GM21717 (cell line): ENCODE measurements around the gene FMNL1.

ENCODE experiments used
- ATAC-seq: cut with Tn5 transposase; IDR thresholded peaks from one replicate; pipeline ENCODE4 v1.9.1; 2021; ENCODE audit warnings: mild to moderate bottlenecking, moderate library complexity; ENCODE audit not compliant: unreplicated experiment

The FMNL1 gene

DNA sequence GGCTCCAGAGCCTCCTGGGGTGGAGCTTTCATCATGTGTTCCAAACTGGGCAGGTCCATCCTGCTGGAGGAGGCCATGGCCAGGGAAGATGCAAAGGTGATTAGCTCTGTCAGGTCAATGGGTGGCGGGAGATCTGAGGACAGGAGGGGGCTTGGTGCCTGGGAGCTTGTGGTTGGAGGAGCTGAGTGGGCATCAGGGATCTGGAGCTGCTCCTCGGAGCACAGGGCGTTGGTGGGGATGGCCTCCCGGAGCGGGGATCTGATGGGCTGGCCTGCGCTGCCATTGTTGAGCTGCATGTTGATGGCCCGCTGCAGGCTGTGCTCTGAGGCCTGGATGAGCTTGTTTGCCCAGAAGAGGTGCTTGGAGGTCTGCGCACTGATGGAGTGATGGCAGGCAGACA, 33.7 kb downstream of the FMNL1 start:
- no peak for ATAC-seq

DNA sequence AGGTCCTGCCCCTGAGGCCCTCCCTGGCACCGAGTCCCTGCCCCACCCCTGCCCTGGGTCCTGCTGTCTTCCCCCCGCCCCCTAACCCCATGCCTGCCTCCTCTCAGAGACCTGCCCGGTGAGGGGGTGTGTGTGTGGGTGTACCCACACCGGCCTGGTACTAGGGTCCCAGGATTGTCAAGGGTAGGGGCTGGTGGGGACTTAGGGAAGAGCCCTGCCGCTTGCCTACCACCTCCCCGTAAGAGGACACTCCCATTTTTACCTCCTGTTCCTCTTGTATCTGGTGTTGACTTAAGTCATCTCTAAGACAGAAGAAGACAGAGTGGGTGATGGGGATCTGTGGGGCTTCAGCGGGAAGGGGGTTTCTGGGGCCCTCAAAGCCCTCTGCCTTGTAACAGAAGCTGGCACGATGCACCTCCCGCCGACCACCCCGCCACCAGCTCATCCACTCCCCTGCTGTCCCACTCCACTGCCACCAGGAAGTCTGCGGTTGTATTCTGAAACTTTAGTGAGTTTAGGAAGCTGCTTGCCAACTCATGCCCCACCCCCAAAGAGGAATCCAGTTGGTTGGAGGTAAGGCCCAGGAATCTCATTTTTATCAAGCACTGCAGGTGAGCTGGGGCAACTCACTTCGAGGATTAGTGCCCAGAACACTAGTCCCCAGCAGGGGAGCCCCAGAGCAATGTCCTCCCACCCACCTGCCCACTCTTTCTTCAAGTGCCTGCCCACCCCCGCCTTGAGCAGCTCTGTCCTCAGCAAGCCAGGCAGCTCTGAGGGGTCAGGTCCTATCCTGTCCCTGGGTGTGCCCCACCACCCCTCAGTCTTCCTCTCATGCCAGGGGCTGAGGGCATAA, 34.7 kb downstream of the FMNL1 start:
- no peak for ATAC-seq

DNA sequence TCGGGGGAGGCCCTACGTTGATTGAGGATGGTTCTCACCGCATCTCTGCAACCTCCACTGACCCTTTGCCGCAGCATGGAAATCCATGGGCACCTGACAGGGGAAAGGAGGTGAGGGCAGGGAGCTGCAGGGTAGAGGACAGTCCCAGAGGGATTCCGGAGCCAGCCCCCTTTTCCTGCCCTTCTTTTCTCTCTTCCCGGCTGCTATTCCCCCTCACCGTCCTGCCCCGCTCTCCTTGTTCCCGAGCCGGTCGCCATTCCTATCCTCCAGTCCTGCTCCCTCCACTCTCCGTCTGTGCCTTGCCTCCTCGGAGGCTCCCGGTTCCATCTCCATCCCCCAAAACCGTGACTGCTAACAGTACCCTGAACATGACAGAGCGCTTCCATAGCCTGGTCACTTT, 35.4 kb downstream of the FMNL1 start:
- ATAC-seq: no peak

DNA sequence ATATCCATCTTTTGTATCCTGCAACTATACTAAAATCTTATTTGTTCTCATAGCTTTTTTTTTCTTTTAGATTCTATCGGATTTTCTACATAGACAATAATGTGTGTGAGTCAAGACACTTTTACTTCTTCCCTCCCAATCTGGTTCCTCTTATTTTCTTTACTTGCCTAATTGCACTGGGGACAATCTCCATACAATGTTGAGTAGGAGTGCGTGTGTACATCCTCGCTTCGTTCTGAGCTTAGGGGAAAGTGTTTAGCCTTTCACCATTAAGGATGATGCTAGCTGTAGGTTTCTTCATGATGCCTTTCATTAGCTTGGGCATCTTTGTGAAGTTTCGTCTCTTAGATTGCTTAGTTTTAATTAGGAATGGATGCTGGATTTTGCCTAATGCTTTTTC, 37.3 kb downstream of the FMNL1 start:
- no peak for ATAC-seq

DNA sequence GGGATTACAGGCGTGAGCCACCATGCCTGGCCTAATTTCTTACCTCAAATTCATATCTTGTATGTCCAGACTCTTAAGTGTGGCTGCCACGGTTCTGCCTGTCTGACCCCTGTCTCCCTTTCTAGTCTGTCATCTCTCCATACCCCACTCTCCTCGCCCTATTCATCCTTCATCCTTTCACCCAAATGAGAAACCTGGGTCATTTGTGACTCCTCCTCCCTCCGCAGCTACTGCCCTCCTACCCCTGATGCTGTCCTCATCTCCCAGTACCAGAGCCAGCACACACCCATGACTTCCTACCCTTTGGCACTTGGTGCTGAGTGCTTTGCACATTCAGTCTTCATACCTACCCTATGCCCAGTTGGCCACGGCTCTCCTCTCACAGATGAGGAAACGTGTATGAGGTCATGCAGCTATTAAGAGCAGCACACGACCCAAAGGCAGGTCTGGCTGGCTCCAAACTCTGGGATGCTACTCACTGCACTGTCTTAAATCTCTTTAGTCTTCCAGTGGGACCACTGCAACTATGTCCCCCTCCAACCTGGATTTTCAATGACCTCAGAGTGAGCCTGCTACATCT, 38.6 kb downstream of the FMNL1 start:
- ATAC-seq: no peak

DNA sequence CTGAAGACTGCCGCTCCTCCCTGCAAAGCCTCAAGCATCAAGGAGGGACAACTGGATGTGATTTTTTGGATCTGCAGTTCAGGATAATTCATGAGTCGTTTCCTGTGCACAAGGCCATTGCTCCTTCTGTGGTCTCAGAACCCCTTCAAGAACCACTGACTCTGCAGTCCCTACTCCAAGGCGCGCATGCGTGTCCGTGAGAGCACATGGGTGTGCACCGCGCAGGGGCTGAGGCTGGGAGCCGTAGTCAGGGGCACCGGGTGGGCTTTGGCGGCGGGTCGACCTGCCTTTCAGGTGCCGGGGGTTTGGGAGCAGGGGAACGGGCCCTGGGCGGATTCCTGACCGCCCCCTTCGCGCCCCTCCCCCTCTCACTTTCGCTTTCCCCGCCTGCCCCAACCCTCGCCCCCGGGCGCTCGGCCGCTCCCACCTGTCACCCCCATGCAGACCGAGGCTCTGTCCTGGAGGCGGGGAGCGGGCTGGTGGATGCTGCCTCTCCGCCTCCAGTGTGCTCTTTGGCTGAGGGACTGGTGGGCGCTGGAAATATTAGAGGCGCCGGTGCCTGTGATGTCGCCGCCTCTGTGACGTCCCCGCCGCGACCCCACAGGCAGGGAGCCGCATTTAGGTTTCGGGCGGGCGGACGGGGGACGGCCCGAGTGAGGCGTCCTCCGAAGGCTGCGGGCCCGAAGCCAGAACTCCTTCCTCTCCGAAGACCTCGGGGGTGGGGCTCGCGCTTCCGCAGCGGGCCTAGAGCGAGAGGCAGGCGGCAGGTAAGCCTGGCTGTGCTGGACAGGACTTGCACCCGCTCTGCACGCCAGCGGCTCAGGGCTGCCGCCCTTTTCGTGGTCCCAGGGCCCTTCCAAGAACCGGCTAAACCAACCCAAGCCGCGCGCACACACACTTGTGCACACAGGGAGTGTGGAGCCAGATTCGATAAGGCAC, 40.2 kb downstream of the FMNL1 start, which contains the start of gene SPATA32:
TSS of gene SPATA32 (minus strand) at position 518 of the 939 bp plus-strand sequence. CDS start at position 440, 78 bp downstream.
- no peak for ATAC-seq

DNA sequence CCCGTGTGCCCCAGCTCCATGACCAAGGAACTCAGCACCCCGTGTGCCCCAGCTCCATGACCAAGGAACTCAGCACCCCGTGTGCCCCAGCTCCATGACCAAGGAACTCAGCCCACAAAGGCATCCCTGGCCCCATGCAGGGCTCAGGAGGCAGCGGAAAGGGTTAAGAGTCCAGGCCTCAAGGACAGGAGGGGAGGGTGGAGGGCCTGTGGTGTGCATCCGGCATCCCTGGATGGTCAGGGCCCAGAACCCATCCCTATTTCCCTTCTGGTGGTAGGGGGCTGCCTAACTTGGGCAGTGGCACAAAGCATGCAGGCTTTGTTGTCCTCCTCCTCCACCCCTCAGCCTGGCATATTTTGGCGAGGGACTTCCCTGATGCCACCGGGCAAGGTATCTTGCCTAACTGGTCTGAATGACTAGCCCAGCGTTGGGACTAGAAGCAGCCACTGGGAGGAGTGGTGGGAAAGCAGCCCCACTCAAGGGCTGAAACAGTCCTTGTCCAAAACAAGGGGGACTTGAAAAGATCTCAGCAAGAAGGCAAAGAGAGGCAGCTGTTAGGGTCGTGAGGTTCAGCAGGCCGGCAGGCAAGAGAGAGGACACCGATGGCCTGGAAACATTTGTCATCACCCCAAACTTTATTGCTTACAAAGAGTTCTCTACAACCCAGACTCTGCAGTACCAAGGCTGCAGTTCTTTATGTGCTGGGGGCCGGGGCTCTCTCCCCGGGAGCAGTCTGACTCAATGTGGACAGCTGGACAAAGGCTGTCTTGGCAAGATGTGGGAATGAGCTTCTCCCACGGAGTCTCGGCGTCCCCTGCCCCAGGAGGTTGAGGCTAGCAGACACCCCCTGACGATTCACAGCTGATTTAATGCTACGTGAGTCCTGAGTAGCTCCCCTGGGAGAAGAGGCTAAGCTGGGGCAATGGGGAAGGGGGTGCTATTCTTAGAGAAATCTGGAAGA, 41.1 kb downstream of the FMNL1 start:
- no peak for ATAC-seq

DNA sequence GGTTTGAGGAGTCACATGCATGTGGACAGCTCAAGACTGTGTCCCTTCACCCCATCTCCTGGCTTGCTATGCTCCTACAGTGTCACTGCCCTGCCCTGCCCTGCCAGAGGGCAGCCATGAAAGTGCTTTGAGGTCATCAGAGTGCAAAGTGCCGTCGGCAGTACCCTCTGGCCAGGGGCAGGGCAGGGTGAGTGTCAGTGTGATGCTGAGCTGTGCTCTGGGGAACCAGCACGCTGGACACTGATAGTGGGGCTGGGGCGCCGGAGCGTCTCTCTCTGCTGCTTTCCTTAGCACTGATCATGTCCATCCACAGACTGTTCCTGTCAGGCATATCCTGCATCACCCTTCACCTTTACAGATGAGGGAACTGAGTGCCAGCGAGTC, 41.8 kb downstream of the FMNL1 start:
- no peak for ATAC-seq

DNA sequence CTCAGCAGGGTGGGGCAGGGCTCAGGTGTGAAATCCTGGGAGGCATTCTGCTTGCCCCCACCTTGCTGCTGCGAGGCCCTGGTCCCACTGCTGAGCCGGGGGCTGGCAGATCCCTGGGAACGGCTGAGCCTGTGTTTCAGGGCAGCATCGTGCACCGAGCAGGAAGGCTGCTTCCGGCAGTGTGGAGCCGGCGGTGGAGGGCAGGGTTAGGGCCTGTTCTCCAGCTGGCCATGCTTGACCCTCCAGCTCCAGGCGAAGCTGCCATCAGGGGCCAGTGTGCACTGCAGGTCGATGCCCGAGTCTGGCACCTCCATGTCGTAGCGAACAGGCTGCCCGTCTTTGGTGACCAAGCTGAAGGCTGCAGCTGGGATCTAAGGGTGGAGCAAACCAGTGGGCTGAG, 42.7 kb downstream of the FMNL1 start:
- ATAC-seq: no peak

DNA sequence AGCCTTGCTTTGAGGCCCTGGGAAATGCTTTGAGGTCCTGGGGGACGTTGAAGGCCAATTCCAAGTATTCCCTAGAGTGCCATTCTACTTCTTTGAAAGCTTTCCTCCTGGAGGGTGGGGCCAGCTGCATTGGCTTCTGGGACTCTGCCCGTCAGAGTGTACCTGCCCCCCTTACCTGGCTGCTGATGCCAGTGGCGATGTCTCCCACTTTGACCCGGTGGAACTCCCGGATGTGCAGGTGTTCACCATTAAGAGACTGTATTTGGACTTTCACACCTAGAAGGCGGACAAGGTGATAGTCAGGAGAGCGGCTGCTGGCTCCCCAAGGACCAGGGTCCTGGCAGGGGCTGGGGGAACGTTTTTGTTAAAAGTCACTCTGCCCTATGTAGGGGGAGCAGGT, 43.3 kb downstream of the FMNL1 start:
- no peak for ATAC-seq

DNA sequence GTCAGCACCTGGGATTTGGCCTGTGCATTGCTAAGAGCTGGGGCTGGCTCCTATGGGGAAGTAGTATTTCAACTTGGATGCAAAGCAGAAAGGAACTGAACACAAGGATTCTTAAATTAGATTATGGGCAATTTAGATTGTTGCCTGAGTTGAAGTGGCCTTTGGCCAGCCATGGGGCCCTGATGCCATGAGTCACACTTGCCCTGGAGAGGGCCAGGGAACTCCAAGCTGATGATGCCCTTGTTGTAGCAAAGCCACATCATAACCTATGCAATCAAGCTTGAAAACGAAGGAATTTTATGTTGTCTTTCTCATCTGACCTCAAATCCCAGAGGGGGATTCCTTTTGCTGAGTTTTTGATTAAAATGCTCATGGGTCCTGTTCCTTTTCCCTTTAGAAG, 44.1 kb downstream of the FMNL1 start:
- no peak for ATAC-seq

DNA sequence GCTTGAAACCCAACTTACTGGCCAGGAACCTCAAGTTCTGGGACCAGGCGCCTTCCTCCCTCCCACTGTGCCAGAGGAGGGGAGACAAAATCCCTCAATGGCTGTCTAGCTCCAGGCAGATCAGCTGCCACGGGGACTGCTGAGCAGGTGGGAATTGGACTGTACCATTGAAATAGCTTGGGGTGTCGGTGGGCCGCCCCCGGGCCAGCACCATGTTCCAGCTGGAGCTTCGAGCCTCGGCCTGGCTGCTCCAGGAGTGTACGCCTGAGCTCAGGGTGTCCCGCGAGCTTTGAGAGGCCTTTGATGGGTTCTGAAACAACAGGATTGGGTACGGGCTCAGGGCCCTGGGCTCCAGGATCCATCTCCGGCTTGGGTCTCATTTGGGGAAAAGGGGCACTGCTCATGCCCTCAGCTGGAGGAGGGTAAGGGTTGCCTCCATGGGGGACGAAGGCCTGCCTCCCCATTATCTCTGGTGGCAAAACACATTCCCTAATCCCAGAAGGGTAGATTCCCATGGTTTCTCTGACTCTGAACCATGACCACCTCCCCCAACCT, 44.8 kb downstream of the FMNL1 start:
- ATAC-seq: no peak

DNA sequence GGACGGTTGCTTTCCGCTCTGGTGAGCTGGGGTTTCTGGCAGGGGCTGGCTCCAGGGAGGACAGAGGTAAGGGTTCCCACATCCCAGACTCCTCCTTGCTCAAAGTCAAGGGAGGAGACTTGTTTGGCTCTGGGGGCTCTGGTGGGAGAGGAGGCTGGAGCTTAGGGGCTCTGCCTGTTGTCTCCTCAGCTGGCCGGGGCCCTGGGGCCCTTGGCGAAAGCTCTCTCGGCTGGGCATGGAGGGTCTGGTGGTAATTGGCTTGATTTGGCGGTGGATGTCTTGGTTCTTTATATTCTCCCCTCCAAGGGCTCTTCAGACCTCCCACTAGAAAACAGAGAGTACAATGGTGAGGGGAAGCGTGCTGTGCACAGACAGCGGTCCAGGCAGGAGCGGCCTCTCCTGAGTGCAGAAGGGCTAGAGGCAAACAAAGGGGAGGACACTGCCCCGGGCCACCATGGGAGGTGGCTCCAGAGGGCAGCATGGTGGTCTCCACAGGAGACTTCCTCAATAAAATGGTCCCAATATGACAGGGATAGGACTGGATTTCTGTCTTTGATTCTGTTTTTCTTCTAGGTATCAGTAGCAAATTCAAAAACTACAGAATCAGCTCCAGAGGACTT, 45.9 kb downstream of the FMNL1 start:
- ATAC-seq: no peak

DNA sequence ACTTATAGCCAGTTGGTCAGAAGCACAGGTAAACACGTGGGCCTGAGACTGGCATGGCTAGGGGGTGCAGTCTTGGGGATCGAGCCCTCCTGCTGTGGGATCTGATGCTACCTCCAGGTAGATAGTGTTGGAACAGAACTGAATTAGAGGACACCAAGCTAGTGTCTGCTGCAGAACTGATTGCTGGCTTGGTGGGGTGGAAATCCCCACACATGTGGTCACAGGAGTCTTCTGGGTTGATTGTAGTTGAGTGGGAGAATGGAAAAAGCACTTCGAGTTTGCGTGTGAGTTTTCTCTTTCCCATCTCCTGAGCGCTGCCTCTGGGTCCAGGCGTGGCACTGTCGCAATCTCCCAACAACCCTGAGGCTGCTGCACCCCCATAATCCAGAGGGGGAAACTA, 48.2 kb downstream of the FMNL1 start:
- ATAC-seq: no peak

DNA sequence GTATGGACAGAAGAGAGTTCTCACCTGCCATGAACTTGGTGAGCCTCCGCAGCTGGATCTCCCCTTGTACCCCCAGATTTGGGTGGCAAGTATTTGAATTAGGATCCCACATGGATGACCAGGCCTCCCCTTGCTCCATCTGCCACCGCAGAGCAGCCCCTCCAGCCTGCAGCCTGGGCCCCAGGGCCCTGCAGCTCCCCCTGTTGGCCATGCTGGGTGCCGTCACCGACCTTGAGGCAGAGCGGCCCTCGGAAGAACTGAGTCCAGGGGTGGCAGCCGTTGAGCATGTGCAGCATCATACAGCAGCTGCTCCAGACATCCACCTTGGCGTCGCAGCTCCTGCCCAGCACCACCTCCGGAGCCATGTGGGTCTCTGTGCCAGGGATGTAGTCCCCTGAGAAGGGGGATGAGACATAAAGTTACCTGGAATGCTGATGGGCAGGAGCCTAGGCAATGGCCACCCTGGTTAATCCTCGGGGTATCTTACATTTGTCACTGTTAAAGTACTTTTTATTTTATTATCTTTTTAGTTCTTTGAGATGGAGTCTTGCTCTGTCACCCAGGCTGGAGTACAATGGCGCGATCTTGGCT, 49.2 kb downstream of the FMNL1 start:
- no peak for ATAC-seq

DNA sequence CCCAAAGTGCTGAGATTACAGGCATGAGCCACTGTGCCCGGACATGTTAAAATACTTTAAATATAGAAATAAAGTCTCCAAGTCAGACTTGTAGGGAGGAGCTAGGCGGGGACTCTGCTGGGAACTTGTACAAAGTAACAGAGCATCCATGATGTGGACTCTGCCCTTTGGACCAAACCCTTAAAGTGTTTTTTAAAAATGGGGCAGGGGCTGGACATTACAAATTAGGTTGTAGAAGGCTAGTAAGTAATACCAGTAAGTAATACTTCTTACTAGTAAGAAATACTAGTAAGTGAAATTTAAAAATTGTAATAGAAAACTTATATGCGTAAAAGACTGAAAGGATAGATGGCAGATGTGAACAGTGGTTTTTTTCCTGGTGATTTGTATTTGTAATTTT, 49.9 kb downstream of the FMNL1 start:
- ATAC-seq: no peak

DNA sequence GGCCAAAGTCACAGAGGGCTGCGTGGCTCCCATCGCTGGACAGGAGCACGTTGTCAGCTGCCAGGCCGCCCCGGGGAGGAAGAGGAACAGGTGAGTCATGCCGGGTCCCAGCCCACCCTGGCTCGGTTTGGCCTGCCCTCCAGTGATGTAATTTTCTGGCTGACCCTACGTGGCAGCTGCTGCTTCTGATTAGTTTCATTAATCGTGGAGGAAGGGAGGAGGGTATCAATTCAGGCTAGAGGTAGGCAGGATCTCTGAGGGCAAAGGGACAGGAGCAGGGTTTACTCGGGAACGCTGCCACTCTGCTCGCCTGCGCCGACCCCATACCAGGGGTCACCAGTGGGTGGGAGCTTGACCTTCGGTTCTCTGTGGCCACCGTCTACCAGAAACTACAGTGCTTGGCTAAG, 51.9 kb downstream of the FMNL1 start:
- no peak for ATAC-seq

DNA sequence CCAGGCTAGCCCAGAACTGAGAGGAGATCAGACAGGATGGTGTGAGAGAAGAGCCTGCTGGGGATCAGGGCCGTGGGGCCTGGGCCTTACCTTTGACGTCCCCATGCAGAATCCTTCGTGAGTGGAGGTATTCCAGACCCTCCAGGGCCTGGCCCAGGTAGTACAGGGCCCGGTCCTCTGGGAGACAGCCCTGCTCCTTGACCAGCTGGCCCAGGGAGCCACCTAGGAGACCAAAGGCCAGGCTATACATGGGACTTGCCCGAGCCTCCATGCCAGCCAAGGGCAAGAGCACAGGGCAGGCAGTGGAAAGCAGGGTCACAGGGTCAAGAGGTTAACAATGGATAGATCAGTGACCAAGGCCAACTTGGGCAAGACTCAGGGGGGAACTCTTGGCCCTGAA, 52.3 kb downstream of the FMNL1 start:
- no peak for ATAC-seq

DNA sequence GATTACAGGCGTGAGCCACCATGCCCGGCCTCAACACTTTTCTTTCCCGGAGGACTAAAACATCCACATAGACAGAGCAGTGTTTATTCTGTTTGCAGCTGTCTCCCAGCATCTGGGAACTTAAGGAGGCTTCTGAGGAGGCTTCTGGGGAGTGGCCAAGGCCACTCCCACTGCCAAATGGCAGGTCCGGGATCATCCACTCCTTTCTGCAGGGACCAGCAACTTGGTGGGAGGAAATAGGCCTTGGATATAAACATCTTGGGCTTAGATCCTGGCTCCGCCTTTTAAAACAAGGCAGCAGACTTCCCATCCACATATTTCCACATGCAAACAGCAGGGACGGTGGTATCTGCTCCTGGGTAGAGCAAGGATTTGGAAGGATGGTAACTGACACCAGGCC, 54.3 kb downstream of the FMNL1 start:
- no peak for ATAC-seq
